Measurements from ENCODE around the gene RBBP4. TPM values are rescaled to one million over a fixed set of nuclear protein-coding genes. Genes with fewer than 3 reads are reported as not detected.

The RBBP4 gene
- total and polyA plus RNA-seq, 2 donors from 2014 or later: 49.5 to 177 TPM

DNA sequence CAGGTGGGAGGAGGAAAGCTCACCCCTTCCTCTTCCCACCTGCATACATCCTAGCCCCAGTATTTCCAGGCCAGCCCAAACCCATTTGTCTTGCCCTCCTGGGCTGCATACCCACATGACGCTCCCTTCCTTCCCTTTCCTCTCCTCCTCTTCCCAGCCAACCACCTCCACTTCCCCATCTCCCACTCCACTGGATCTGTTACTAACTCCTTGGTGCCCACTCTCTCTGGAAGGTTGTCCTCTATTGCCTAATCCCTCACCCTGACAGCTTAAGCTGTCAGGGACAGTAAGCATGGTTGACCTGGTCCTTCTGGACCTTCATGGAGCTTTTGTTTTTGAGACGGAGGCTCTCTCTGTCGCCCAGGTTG is 74.6 kb downstream of the RBBP4 start:
- H3K9me3 ChIP-seq (ENCODE audit: control insufficient read depth in 2 of 3, insufficient read depth in 1 of 3, low read length in 3 of 3): no peaks in the 10 kb centered on the region
- FAIRE-seq: no peak
- no peak overlapping the region for H3K27ac ChIP-seq (ENCODE audit: low read depth in 2 of 2, low read length in 2 of 2)
- TF ChIP-seq, protein P1, sequence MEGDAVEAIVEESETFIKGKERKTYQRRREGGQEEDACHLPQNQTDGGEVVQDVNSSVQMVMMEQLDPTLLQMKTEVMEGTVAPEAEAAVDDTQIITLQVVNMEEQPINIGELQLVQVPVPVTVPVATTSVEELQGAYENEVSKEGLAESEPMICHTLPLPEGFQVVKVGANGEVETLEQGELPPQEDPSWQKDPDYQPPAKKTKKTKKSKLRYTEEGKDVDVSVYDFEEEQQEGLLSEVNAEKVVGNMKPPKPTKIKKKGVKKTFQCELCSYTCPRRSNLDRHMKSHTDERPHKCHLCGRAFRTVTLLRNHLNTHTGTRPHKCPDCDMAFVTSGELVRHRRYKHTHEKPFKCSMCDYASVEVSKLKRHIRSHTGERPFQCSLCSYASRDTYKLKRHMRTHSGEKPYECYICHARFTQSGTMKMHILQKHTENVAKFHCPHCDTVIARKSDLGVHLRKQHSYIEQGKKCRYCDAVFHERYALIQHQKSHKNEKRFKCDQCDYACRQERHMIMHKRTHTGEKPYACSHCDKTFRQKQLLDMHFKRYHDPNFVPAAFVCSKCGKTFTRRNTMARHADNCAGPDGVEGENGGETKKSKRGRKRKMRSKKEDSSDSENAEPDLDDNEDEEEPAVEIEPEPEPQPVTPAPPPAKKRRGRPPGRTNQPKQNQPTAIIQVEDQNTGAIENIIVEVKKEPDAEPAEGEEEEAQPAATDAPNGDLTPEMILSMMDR (IDR thresholded peaks at IDR 0.05; ENCODE audit: borderline replicate concordance, extremely low read depth, insufficient read depth): no peak
- peak in 1 of 5 donors; percentile 17 for DNase-seq
- H3K36me3 ChIP-seq (ENCODE audit: control insufficient read depth in 2 of 3, insufficient read depth in 3 of 3, low read length in 3 of 3): no peaks in the 10 kb centered on the region
- intact Hi-C loops (cut with DNase I): no loop called here
- H3K27me3 ChIP-seq (ENCODE audit: control insufficient read depth, insufficient read depth, low read length): no peaks in the 10 kb centered on the region
- no peak overlapping the region for H3K9ac ChIP-seq (ENCODE audit: low read length in 3 of 3)
- H3K4me1 ChIP-seq (ENCODE audit: control insufficient read depth in 2 of 3, insufficient read depth in 2 of 3, low read depth in 1 of 3, low read length in 3 of 3): peaks cover 0 to 7% (median 0%) of the 10 kb centered on the region in 3 donors
- H3K4me3 ChIP-seq (ENCODE audit: low read length in 3 of 3): no peak overlapping the region

DNA sequence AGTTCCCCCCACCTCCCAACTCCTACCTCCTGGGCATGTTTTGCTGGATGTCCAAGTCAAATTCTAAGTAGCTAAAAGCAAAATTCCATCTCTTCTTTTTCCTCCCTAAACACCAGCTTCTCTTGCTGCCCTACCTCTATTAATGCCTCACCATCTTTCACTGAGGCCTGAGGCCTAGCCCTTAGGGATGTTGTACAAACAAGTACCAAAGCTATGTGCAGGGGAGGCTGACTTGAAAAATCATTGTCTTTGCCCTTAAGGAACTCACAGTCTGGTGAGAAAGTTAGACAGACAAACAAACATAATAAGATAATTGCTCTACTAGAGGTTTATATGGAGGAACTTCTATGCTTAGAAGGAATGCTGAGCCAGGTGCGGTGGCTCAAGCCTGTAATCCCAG is 76.9 kb downstream of the RBBP4 start:
- intact Hi-C loops (cut with DNase I): no loop called here

DNA sequence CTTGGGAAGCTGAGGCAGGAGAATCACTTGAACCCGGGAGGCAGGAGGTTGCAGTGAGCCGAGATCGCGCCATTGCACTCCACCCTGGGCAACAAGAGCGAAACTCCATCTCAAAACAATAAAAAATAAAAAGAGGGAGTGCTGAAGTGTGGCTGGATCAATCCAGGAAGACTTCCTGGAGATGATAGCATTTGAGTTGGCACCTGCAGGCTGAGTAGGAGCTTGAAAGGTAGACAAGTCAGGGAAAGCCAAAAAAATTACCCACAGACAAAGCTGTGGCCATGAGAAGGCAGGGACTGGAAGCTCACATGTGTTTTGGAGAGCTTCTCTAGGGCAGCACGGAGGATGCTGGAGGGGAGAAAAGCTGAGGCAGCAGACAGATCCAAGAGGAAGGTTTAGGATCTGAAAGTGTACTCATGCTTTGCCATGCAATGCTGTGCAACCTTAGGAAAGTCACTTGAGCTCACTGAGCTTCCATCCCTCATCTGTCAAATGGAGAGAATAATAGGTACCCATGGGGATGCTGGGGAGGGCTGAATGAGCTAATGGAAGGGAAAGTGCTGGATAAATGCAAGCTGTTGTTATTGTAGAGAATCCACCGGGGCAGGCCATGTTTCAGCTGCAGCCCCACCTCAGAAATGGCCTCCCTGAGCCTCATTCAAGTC is 77.5 kb downstream of the RBBP4 start:
- Histone ChIP-seq H3K9me3 (ENCODE audit: control insufficient read depth in 2 of 3, insufficient read depth in 1 of 3, low read length in 3 of 3) (no peaks in the 10 kb centered on the region), H3K4me1 (ENCODE audit: control insufficient read depth in 2 of 3, insufficient read depth in 2 of 3, low read depth in 1 of 3, low read length in 3 of 3) (peaks cover 0 to 7% (median 0%) of the 10 kb centered on the region in 3 donors), H3K27me3 (ENCODE audit: control insufficient read depth, insufficient read depth, low read length) (no peaks in the 10 kb centered on the region), H3K4me3 (ENCODE audit: low read length in 3 of 3) (no peak overlapping the region), H3K27ac (ENCODE audit: low read depth in 2 of 2, low read length in 2 of 2) (no peak overlapping the region), H3K9ac (ENCODE audit: low read length in 3 of 3) (no peak overlapping the region), H3K36me3 (ENCODE audit: control insufficient read depth in 2 of 3, insufficient read depth in 3 of 3, low read length in 3 of 3) (no peaks in the 10 kb centered on the region)
- DNase-seq: no peak
- FAIRE-seq: no peak
- TF ChIP-seq, protein P1 (IDR thresholded peaks at IDR 0.05; ENCODE audit: borderline replicate concordance, extremely low read depth, insufficient read depth): no peak
- intact Hi-C loops (cut with DNase I): no loop called here

More for the DNA sequence above, 76.9 kb downstream of the RBBP4 start:
- H3K27me3 ChIP-seq (ENCODE audit: control insufficient read depth, insufficient read depth, low read length): no peaks in the 10 kb centered on the region
- DNase-seq (no peak), FAIRE-seq (no peak)
- H3K9me3 ChIP-seq (ENCODE audit: control insufficient read depth in 2 of 3, insufficient read depth in 1 of 3, low read length in 3 of 3): no peaks in the 10 kb centered on the region
- no peak overlapping the region for H3K9ac ChIP-seq (ENCODE audit: low read length in 3 of 3)
- H3K4me1 ChIP-seq (ENCODE audit: control insufficient read depth in 2 of 3, insufficient read depth in 2 of 3, low read depth in 1 of 3, low read length in 3 of 3): peaks cover 0 to 7% (median 0%) of the 10 kb centered on the region in 3 donors
- TF ChIP-seq, protein P1 (IDR thresholded peaks at IDR 0.05; ENCODE audit: borderline replicate concordance, extremely low read depth, insufficient read depth): no peak
- H3K4me3 ChIP-seq (ENCODE audit: low read length in 3 of 3): no peak overlapping the region
- no peaks in the 10 kb centered on the region for H3K36me3 ChIP-seq (ENCODE audit: control insufficient read depth in 2 of 3, insufficient read depth in 3 of 3, low read length in 3 of 3)
- no peak overlapping the region for H3K27ac ChIP-seq (ENCODE audit: low read depth in 2 of 2, low read length in 2 of 2)

Data from kidney (tissue), 14 donors.